HuH-7 (cell line): ENCODE measurements around the gene TNS1.

Source experiments
- DNase-seq: peaks from one replicate; pipeline ENCODE4 v3.0.0; 2011; ENCODE audit warnings: low spot score

TNS1 gene

DNA sequence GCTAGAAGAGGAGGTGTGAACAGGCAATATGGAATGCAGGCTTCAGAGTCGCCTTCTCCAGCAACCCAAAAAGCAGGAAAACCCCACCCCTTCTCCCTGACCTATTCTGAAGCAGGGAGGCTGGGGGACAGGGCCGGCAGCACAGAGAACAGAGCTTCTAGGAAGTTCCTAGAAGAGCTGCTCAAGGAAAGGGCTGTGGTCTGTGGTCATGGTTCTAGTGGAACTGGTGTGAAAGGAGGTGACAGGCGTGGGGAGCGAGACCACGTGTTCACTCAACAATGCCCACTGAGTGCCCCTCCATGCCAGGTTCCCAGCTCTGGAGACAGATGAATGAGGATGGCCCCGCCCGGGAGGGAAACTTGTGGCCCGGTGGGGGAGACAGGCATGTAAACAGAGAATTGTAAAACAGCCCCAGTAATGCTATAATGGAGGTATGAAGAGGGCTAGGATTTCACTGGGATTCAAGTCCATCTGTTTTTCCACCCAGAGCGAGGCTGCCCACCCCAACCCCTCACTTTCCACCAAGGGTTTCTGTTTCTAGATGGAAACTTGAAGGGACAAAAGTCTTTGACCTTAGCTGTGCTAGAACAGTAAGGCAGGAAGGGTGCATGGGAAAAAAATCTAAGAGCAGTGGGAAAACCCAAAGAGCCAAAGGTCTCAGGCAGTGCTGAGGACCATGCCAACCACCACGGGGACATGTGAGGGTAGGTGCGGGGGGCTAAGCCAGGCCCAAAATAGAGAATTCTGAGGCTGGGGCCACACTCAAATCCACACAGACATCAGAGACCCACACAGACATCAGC, 71.8 kb downstream of the TNS1 start:
- DNase-seq = no peak

DNA sequence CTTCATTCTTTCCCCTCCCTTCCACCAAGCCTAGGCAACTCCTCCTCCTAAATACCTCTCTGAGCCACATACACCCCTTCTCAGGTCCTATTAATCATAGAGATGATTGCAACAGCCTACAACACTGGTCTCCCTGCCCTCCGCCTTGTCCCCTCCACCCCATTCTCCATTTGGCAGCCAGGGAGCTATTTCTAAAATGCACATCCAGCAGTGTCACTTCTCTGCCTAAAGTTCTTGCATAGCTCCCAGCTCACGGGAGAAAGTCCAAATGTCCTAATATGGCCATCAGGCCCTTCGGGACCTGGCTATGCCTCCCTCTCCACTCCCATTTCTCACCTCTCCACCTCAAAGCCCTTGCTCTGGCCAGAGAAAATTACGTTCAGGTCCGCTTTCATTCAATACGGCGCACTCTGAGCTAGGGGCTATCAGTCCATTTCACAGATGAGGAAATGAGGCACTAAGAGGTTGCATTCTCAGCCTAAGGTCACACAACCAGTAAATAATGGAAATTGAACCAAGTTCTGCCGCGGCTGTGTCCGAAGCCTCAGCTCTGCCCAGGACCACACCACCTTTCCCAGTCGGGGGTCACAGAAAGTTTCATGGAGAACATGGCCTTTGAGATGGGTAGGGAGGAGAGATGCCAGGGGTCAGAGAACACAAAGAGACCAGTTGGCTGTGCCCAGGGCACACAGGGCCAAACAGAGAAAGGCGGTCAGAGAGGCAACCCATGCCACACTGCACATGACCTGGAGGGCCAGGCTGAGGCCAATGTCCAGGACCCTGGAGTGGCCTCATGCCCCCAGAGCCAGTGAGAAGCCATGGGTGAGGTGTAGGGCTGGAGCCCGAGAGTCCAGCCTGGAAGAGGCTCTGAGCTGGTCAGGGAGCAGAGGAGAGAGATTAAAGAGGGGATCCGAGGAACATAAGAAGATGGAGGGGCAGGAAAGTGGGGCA, 72.8 kb downstream of the TNS1 start:
- DNase-seq = no peak

- no peak for DNase-seq
These were observed 73.5 kb downstream of the TNS1 start for GRCh38 chr2:217929272-217929671.

GRCh38 chr2:217928324-217929181, 74.2 kb downstream of the TNS1 start:
- DNase-seq = no peak

- no peak for DNase-seq
These were observed 75.0 kb downstream of the TNS1 start for GRCh38 chr2:217927601-217928323.

- no peak for DNase-seq
These were observed 76.0 kb downstream of the TNS1 start for GRCh38 chr2:217926801-217927200.

GRCh38 chr2:217924346-217924901, 78.4 kb downstream of the TNS1 start:
- no peak for DNase-seq

DNA sequence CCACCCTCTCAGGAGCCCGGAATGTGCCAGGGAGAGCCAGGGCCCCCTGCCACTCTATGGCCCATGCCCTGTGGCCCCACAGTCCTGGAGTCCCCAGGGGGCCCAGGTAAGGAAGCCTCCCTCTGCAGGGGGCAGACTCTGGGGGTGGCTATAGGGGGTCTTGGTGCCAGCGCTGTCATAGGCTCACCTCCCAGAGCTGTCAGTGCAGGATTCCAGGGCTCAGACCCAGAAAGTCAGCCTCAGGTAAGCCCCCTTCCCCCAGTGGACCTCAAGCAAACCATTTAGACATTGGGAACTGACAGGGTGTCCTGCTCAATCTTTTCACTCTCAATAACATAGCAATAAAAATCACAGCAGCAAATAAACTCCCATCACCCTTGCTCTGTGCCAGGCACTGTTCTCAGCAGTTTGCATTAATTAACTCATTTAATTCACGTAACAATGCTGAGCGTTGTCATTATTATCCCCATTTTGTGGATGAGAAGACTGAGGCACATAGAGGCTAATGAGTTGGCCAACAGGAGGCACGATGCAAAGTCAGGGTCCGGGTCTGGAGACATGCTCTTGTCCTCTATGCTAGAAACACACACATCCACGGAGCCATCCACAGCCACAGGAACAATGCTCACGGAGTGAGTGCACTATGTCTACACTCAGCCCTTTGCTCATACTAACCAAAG, 79.6 kb downstream of the TNS1 start:
- DNase-seq = no peak

DNA sequence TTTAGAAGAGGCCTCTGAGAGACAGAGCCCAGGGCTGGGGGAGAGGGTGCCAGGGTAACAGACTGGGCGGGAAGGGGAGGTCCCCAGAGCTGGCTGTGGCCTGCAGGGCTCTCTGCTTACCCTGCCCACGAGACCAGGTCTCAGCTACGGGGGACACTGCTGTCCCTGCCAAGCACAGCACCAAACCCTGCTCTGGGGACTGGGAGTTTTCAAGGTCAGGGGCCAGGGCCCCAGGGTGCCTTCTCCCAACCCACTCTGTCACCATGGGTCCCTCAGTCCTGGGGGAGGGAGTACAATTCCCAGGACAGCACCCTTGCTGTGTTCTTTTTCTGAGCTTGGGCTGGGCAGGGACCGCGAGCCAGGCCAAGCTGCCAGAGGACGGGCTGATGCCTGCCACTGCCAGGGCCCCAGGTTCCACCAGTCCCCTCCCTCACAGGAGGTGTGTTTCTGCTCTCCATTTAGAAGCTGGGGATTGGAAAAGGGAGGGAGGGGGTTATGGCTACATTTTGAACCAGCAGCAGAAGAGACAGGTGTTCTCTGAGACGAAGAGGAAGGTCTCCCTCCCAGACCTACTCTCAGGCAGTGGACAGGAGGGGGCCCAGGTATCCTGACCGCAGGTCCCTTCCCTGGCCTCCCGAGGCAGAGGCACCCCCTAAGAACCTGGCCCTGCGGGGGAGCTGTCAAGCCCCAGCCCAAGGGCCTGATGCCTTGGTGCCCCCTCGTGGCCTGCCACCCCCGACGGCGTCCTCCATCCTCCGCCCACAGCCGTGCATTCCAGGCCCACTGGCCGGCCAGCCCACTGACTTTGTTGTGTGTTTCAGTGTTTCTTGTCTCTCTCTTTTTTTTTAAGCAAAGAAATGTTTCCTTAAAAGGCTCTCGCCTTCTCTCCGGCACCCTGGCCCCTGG, 80.4 kb downstream of the TNS1 start:
- no peak for DNase-seq

- DNase-seq = no peak
These were observed 81.8 kb downstream of the TNS1 start for GRCh38 chr2:217920879-217921603.

DNA sequence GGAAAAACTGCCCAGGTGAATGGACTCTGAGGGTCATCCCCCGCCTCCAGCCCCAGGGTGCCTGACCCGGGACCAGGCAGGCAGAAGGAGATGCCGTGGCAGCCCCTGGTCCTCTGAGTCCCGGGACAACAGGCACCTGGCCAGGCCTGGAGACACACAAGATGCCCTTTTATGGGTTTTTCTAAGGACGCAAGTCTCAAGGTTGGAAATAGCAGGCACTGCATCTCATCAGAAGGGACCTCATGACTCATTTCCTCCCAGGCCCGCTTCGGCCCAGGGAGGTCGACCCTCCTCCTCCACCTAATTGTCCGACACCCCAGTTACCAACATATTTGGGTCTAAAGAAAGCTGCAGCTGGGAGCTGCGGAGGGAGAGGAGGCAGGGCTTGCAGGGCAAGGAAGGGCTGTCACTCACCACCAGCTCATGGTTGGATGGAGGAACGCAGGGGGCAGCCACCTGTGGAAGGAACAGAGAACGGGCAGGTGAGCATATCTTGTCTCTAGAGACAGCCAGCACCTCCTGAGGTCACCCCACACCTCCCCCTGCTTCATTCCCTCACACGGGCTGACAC, 82.9 kb downstream of the TNS1 start:
- no peak for DNase-seq

DNA sequence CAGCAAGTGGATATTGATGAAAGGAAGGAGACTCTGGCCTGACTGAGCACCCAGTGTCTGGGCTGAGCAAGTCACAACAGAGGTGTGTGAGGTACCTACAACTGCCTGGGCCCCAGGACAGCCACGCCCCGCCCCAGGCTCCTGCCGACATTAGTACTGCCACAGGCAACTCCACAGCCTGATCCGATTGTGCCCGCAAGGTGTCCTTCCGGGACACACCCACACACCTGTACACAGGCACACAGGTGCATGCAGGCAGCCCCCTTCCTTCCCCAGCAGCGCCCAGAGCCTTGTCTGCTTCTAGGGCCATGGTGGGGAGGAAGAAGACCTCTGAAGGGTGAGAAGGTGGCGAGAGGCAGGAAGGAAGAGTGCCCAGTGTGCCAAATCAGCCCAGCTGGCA, 83.6 kb downstream of the TNS1 start:
- DNase-seq = no peak

GRCh38 chr2:217918308-217919024, 84.3 kb downstream of the TNS1 start:
- peak; percentile 58 for DNase-seq

DNA sequence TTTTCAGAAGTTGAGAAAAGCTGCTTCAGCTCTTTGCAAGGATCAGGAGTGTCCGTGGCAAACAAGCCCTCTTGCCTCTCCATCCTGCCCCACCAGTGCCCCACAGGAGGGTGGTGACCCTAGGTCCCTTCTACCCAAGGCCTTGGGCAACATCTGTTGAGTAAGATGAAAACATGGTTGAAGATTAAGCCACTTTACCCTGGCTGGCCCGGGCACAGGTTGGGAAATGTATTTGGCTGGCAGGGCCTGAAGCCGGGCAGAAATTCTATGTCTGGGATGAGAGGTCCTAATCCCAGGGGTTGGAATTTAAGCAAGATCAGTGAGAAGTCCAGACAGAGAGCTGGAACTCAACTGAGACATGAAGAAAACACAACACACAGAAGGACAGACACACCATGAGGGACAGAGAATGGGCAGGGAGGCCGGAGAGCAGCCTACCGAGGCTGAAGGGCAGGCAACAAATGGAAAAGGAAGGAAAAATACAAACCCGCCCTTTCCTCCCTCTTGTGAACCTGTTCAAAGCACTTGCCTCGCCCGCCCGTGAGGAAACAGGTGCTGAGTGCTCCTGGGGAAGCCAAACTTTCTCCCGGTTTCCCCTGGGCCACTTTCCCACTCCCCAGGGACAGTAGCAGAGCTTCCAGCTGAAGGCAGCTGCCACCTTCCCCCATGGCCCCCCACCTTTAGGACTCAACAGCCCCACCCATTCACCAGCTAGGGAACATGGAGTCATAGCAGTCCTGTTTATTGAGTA, 86.1 kb downstream of the TNS1 start:
- DNase-seq = no peak

DNA sequence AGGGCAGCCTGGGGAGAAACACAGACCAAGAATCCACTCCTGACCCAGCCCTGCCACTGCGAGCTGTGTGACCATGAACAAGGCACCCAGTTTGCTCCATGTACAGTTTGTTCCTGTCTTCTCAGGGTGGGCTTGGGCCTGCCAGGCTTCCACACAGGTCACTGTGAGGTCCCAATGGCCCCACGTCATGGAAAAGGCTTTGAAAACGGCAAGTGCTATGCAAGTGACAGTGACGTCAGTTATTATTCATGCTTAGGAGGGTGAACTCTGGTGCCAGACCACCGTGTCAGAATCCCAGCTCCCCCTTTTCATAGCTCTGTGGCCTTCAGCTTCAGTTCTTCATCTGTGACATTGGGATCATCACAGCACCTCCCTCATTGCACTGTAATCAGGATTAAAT, 87.1 kb downstream of the TNS1 start:
- DNase-seq = no peak

DNA sequence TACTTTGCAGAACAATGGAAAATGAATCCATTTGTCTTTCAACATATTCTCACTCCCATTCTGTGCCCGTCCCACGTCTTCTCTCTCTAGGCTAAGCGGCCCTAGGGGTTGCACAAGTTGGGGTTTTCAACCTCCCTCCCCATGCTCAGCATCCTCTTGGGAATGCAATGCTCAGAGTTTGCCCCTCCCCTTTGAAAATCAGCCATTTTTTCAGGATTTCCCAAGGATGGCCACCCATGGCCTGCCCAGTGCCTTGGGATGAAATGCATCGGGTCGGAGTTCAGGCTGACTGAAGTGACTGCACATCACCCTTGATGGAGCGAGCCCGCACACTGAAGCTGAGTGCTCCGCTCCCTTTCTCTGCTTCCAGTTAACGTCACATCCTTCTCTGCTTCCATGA, 87.9 kb downstream of the TNS1 start:
- no peak for DNase-seq

GRCh38 chr2:217914078-217914477, 88.7 kb downstream of the TNS1 start:
- no peak for DNase-seq
